Measurements from ENCODE around the gene SCYGR3. TPM values are rescaled to one million over a fixed set of nuclear protein-coding genes. Genes with fewer than 3 reads are reported as not detected.

The SCYGR3 gene
- total RNA-seq, 1 donor from 2014 or later, result not detected

GRCh38 chr2:227576812-227577211, 37.8 kb downstream of the SCYGR3 start:
- Histone ChIP-seq H3K27me3 (no peaks in the 10 kb centered on the region), H3K36me3 (no peaks in the 10 kb centered on the region), H3K4me3 (no peak overlapping the region), H3K4me1 (no peaks in the 10 kb centered on the region), H3K27ac (no peak overlapping the region), H3K9me3 (no peaks in the 10 kb centered on the region)
- DNase-seq (no peak), ATAC-seq (no peak)
- intact Hi-C loops (cut with DNase I), result no loop called here
- no peak for TF ChIP-seq CTCF (IDR thresholded peaks at IDR 0.05)

GRCh38 chr2:227576110-227576509, 38.5 kb downstream of the SCYGR3 start:
- Histone ChIP-seq H3K9me3 (no peaks in the 10 kb centered on the region), H3K27ac (no peak overlapping the region), H3K27me3 (no peaks in the 10 kb centered on the region), H3K4me3 (no peak overlapping the region), H3K4me1 (no peaks in the 10 kb centered on the region), H3K36me3 (no peaks in the 10 kb centered on the region)
- intact Hi-C loops (cut with DNase I), result no loop called here
- DNase-seq (no peak), ATAC-seq (no peak)
- no peak for TF ChIP-seq CTCF (IDR thresholded peaks at IDR 0.05)

GRCh38 chr2:227570615-227571014, 44.0 kb downstream of the SCYGR3 start:
- no peak for DNase-seq
- Histone ChIP-seq H3K36me3 (no peaks in the 10 kb centered on the region), H3K9me3 (no peaks in the 10 kb centered on the region), H3K4me1 (no peaks in the 10 kb centered on the region), H3K4me3 (no peak overlapping the region), H3K27me3 (no peaks in the 10 kb centered on the region), H3K27ac (no peak overlapping the region)
- no peak for TF ChIP-seq CTCF (IDR thresholded peaks at IDR 0.05)
- no peak for ATAC-seq
- intact Hi-C loops (cut with DNase I), result no loop called here

GRCh38 chr2:227568852-227569169, 45.8 kb downstream of the SCYGR3 start:
- TF ChIP-seq CTCF (IDR thresholded peaks at IDR 0.05), result no peak
- no peak for ATAC-seq
- no peak for DNase-seq
- intact Hi-C loops (cut with DNase I), result no loop called here
- Histone ChIP-seq H3K4me1 (no peaks in the 10 kb centered on the region), H3K27ac (no peak overlapping the region), H3K4me3 (no peak overlapping the region), H3K9me3 (no peaks in the 10 kb centered on the region), H3K27me3 (no peaks in the 10 kb centered on the region), H3K36me3 (no peaks in the 10 kb centered on the region)

GRCh38 chr2:227566012-227566411, 48.6 kb downstream of the SCYGR3 start:
- ATAC-seq, result no peak
- Histone ChIP-seq H3K27me3 (no peaks in the 10 kb centered on the region), H3K4me1 (no peaks in the 10 kb centered on the region), H3K9me3 (no peaks in the 10 kb centered on the region), H3K36me3 (peaks cover 9% of the 10 kb centered on the region), H3K4me3 (no peak overlapping the region), H3K27ac (no peak overlapping the region)
- no peak for TF ChIP-seq CTCF (IDR thresholded peaks at IDR 0.05)
- intact Hi-C loops (cut with DNase I), result no loop called here
- no peak for DNase-seq

- ATAC-seq (no peak), DNase-seq (no peak)
- Histone ChIP-seq H3K4me3 (no peak overlapping the region), H3K27me3 (no peaks in the 10 kb centered on the region), H3K27ac (no peak overlapping the region), H3K36me3 (peaks cover 13% of the 10 kb centered on the region), H3K9me3 (no peaks in the 10 kb centered on the region), H3K4me1 (no peaks in the 10 kb centered on the region)
- no peak for TF ChIP-seq CTCF (IDR thresholded peaks at IDR 0.05)
- intact Hi-C loops (cut with DNase I), result no loop called here
These were observed 49.6 kb downstream of the SCYGR3 start for GRCh38 chr2:227565080-227565479.
